ENCODE measurements around the gene CERS6.

DNA sequence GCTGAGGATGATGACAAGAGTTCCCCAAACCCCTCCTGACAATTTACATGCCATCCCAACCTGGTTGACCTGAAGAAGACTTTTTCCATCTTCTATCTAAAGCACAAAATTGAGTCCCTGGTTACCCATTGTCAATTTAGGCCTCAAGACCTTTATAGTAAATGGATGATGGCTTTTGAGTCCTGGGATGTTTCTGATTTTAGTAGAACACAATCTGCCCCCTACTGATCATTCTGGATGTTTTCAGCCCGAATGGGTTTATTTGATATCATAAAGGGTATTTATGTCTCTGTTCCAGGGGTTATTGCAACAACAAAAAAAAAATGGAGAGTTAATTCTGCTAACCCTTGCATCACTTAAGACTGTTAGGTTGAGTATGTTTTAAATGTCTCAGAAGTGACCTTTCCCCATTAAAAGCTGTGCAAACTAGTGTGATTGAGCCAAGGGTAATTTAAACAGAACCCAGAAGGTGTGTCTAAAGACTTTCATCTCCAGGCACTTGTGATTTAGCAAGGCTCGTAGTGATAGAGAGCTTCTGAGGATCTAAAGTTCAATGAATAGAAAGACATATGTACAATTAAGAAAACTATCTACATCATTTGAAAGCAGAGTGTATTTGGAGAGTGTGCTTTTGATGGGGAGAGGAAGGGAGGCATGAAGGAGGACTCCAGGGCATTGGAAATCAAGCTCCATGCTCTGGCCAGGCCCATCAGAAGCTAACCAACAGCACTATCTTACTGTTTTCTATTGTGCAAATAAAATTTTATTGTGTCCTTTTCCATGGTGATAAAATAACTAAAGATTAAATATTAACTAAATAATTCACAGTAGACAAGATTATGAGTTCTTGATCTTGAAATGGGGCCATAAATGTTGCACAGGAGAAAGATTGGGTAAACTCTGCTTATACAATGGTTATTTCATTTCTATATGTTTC lies 249.7 kb downstream of the CERS6 start:
- TF ChIP-seq EZH2phosphoT487 (IDR thresholded peaks at IDR 0.05; ENCODE audit: insufficient read depth, low read depth) (no peak), EZH2 (IDR thresholded peaks at IDR 0.05; ENCODE audit: insufficient read depth, poor library complexity, severe bottlenecking) (no peak)
